Esophagus muscularis mucosa (tissue), 4 donors: Measurements from ENCODE around the gene RPS4Y2.

Source experiments
- EP300 ChIP-seq: sonication (generic); formaldehyde crosslinking; IDR thresholded peaks from one replicate; pipeline ENCODE4 v1.6.1; 2017; ENCODE audit warnings: antibody characterized with exemption
- POLR2A ChIP-seq: fragments of 450-650 bp; IDR thresholded peaks from one replicate; pipeline ENCODE4 v1.6.1; 2017; ENCODE audit warnings: antibody characterized with exemption, moderate library complexity, mild to moderate bottlenecking, low read depth
- TF ChIP-seq, protein P1 (sequence below), 3 experiments: fragments of 200-600 bp in 2 of 3; fragments of 450-650 bp in 1 of 3; sonication (generic) in 2 of 3; IDR thresholded peaks; one replicate each; pipeline ENCODE4 v1.5.1; 2017 to 2019; ENCODE audit warnings: antibody characterized with exemption in 3 of 3, mild to moderate bottlenecking in 2 of 3, moderate library complexity in 1 of 3

DNA sequence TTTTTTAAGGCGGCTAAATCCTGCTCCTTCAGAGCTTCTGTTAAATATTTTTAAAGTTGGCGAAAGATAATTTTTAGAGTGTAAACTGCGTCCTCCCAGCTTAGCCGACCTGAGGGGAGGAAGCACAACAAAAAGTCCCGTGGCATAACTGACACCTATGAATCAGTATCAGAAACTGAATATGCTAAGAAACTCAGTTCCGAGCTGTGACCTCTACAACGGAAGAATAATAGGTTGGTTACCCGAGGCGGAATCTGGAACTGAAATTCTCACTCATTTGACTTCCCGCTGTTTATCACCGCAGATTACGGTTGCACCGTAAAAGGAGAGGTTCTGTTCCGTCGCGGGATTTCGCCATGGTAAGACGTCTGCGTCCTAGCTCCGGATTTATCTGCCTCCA is at the start of gene RPS4Y2:
- TF ChIP-seq POLR2A (no peak), EP300 (no peak)
- TF ChIP-seq, protein P1, sequence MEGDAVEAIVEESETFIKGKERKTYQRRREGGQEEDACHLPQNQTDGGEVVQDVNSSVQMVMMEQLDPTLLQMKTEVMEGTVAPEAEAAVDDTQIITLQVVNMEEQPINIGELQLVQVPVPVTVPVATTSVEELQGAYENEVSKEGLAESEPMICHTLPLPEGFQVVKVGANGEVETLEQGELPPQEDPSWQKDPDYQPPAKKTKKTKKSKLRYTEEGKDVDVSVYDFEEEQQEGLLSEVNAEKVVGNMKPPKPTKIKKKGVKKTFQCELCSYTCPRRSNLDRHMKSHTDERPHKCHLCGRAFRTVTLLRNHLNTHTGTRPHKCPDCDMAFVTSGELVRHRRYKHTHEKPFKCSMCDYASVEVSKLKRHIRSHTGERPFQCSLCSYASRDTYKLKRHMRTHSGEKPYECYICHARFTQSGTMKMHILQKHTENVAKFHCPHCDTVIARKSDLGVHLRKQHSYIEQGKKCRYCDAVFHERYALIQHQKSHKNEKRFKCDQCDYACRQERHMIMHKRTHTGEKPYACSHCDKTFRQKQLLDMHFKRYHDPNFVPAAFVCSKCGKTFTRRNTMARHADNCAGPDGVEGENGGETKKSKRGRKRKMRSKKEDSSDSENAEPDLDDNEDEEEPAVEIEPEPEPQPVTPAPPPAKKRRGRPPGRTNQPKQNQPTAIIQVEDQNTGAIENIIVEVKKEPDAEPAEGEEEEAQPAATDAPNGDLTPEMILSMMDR (IDR thresholded peaks at IDR 0.05), result no peak
